HEK293 (cell line): Measurements from ENCODE around the gene KRTAP10-11.

Experiments
- ATF2 ChIP-seq: fragments of 450-650 bp; formaldehyde crosslinking; IDR thresholded peaks from 2 replicates; pipeline ENCODE4 v1.5.1; 2016; ENCODE audit warnings: missing biosample characterization, missing genetic modification characterization, low read depth
- ZNF311 ChIP-seq: fragments of 450-650 bp; formaldehyde crosslinking; IDR thresholded peaks from 2 replicates; pipeline ENCODE4 v1.5.1; 2017; ENCODE audit warnings: missing biosample characterization, missing genetic modification characterization, borderline replicate concordance

GRCh38 chr21:44617071-44617501 lies 29.1 kb upstream of the KRTAP10-11 start:
- TF ChIP-seq ZNF311: no peak
- TF ChIP-seq ATF2: no peak
